GM18861 (cell line): ENCODE results near the gene BCAS3.
A peak's percentile ranks its signal among the peaks of the same experiment; 100 is the strongest.

Source experiments
- ATAC-seq: cut with Tn5 transposase; IDR thresholded peaks from one replicate; pipeline ENCODE4 v1.9.1; 2021; ENCODE audit not compliant: unreplicated experiment

BCAS3 gene

GRCh38 chr17:61048376-61049106, 370.9 kb downstream of the BCAS3 start:
- ATAC-seq, result no peak

- no peak for ATAC-seq
Observed at GRCh38 chr17:61053469-61053868, 375.8 kb downstream of the BCAS3 start.

GRCh38 chr17:61054436-61054835, 376.8 kb downstream of the BCAS3 start:
- ATAC-seq, result no peak

GRCh38 chr17:61057257-61057656, 379.6 kb downstream of the BCAS3 start:
- ATAC-seq, result no peak

GRCh38 chr17:61058066-61058465, 380.4 kb downstream of the BCAS3 start:
- ATAC-seq, result no peak

- ATAC-seq, result no peak
Observed at GRCh38 chr17:61063528-61063927, 385.9 kb downstream of the BCAS3 start.

GRCh38 chr17:61064087-61064951, 386.7 kb downstream of the BCAS3 start:
- ATAC-seq, result peak; percentile 79

GRCh38 chr17:61065263-61065773, 387.7 kb downstream of the BCAS3 start:
- ATAC-seq, result no peak

- no peak for ATAC-seq
Observed at GRCh38 chr17:61066062-61066461, 388.4 kb downstream of the BCAS3 start.

- ATAC-seq, result no peak
Observed at GRCh38 chr17:61070649-61071048, 393.0 kb downstream of the BCAS3 start.

GRCh38 chr17:61072648-61073047, 395.0 kb downstream of the BCAS3 start:
- ATAC-seq, result no peak

GRCh38 chr17:61073131-61073530, 395.5 kb downstream of the BCAS3 start:
- ATAC-seq, result no peak

- ATAC-seq, result no peak
Observed at GRCh38 chr17:61073799-61074513, 396.3 kb downstream of the BCAS3 start.

GRCh38 chr17:61075988-61076387, 398.3 kb downstream of the BCAS3 start:
- ATAC-seq, result no peak

GRCh38 chr17:61076621-61077031, 399.0 kb downstream of the BCAS3 start:
- ATAC-seq, result no peak

- no peak for ATAC-seq
Observed at GRCh38 chr17:61081959-61082358, 404.3 kb downstream of the BCAS3 start.

GRCh38 chr17:61084260-61084659, 406.6 kb downstream of the BCAS3 start:
- ATAC-seq, result no peak

GRCh38 chr17:61087024-61087423, 409.4 kb downstream of the BCAS3 start:
- no peak for ATAC-seq

- ATAC-seq, result no peak
Observed at GRCh38 chr17:61088556-61088955, 410.9 kb downstream of the BCAS3 start.

GRCh38 chr17:61091096-61091495, 413.4 kb downstream of the BCAS3 start:
- ATAC-seq, result no peak

- ATAC-seq, result no peak
Observed at GRCh38 chr17:61097781-61098180, 420.1 kb downstream of the BCAS3 start.
